H1 (cell line): ENCODE measurements around the gene LEMD2. TPM values are rescaled to one million over a fixed set of nuclear protein-coding genes. Genes with fewer than 3 reads are reported as not detected.

Source experiments
- CTCF ChIA-PET: fragments of 300-600 bp; sonication (Branson Sonifier 250); formaldehyde crosslinking; loops from one replicate; lab custom pipeline; 2021; ENCODE audit not compliant: partially characterized antibody; lab: Charles Lee
- POLR2A ChIA-PET: fragments of 300-600 bp; sonication (Branson Sonifier 250); formaldehyde crosslinking; loops from one replicate; lab custom pipeline; 2021; ENCODE audit warnings: inconsistent platforms; ENCODE audit not compliant: partially characterized antibody; lab: Charles Lee
- DNase-seq, 2 experiments: peaks; one replicate each; pipeline versions ENCODE4 v3.0.0 to v3.0.0-alpha.2; 2010 to 2022; ENCODE audit warnings: low spot score in 2 of 2, low read depth in 1 of 2, mixed read lengths in 1 of 2
- FAIRE-seq: peaks from 2 replicates; lab custom pipeline; 2011; peaks lifted over from hg19 to GRCh38; lab: Jason Lieb, UNC
- H2AFZ ChIP-seq: 2 replicates; pipeline ENCODE4 v1.8.1; 2012; ENCODE audit warnings: low read length, inconsistent platforms
- H2AK5ac ChIP-seq: 2 replicates; pipeline ENCODE4 v1.6.1; 2013; ENCODE audit warnings: low read depth, low read length
- H2BK120ac ChIP-seq: replicated peaks from 2 replicates; pipeline ENCODE3; 2013; ENCODE audit warnings: low read depth, low read length, inconsistent platforms
- H2BK12ac ChIP-seq: 2 replicates; pipeline ENCODE4 v1.6.1; 2013; ENCODE audit warnings: low read depth, low read length
- H2BK15ac ChIP-seq: 2 replicates; pipeline ENCODE4 v1.6.1; 2013; ENCODE audit warnings: low read length
- H2BK20ac ChIP-seq: 2 replicates; pipeline ENCODE4 v1.6.1; 2013; ENCODE audit warnings: low read length
- H2BK5ac ChIP-seq: 2 replicates; pipeline ENCODE4 v1.6.1; 2013; ENCODE audit warnings: low read depth, low read length
- H3K14ac ChIP-seq: 2 replicates; pipeline ENCODE4 v1.6.1; 2013; ENCODE audit warnings: inconsistent platforms; ENCODE audit not compliant: insufficient read length
- H3K18ac ChIP-seq: 2 replicates; pipeline ENCODE4 v1.6.1; 2013; ENCODE audit warnings: low read length; ENCODE audit errors: extremely low read depth
- H3K23ac ChIP-seq: 2 replicates; pipeline ENCODE4 v1.6.1; 2013; ENCODE audit warnings: inconsistent platforms; ENCODE audit not compliant: insufficient read length
- H3K23me2 ChIP-seq: 2 replicates; pipeline ENCODE4 v1.6.1; 2013; ENCODE audit warnings: low read depth, low read length
- H3K27ac ChIP-seq: 2 replicates; pipeline ENCODE4 v1.6.1; 2011; ENCODE audit warnings: low read depth, low read length, inconsistent platforms
- H3K27me3 ChIP-seq, 4 experiments: replicated peaks in 1 of 4; 1 replicate in 1 of 4; 2 replicates in 3 of 4; pipeline versions ENCODE4 v1.6.1 to v1.8.1; 2011 to 2013; ENCODE audit warnings: low read length in 3 of 4, mild to moderate bottlenecking in 3 of 4, inconsistent platforms in 2 of 4, mixed read lengths in 2 of 4, moderate library complexity in 1 of 4; ENCODE audit not compliant: control insufficient read depth in 3 of 4, insufficient read depth in 3 of 4; ENCODE audit errors: extremely low read depth in 1 of 4
- H3K36me3 ChIP-seq, 4 experiments: 2 replicates each; pipeline versions ENCODE4 v1.6.1 to v1.8.1; 2011 to 2013; ENCODE audit warnings: mild to moderate bottlenecking in 4 of 4, low read length in 3 of 4, moderate library complexity in 2 of 4, control low read depth in 1 of 4, inconsistent platforms in 1 of 4; ENCODE audit not compliant: insufficient read depth in 4 of 4, control insufficient read depth in 2 of 4
- H3K4ac ChIP-seq: replicated peaks from 2 replicates; pipeline ENCODE3; 2013; ENCODE audit warnings: low read length, low read depth, mixed read lengths, inconsistent platforms; ENCODE audit not compliant: insufficient read length
- H3K4me1 ChIP-seq, 4 experiments: replicated peaks in 1 of 4; 1 replicate in 1 of 4; 2 replicates in 3 of 4; pipeline versions ENCODE4 v1.6.1 to v1.8.1; 2011 to 2013; ENCODE audit warnings: low read length in 3 of 4, inconsistent platforms in 2 of 4, mixed read lengths in 1 of 4; ENCODE audit not compliant: insufficient read depth in 4 of 4, control insufficient read depth in 3 of 4
- H3K4me2 ChIP-seq, 2 experiments: 2 replicates each; pipeline versions ENCODE4 v1.6.1 to v1.8.1; 2011 to 2013; ENCODE audit warnings: low read depth in 2 of 2, low read length in 2 of 2, control low read depth in 1 of 2, inconsistent platforms in 1 of 2, mild to moderate bottlenecking in 1 of 2; ENCODE audit not compliant: insufficient read depth in 1 of 2
- H3K4me3 ChIP-seq, 4 experiments: fragments of 200-600, 300-600 bp in 1 of 4; sonication (generic), shearing (Covaris generic), sonication (Bioruptor Twin) in 1 of 4; 2 replicates each; pipeline versions ENCODE4 v1.5.1 to v1.8.1; 2011 to 2016; ENCODE audit warnings: low read length in 4 of 4, low read depth in 3 of 4, control low read depth in 2 of 4, inconsistent platforms in 2 of 4, mild to moderate bottlenecking in 2 of 4, mixed read lengths in 1 of 4, moderate library complexity in 1 of 4; ENCODE audit not compliant: insufficient read depth in 2 of 4; ENCODE audit errors: extremely low read depth in 1 of 4
- H3K56ac ChIP-seq: replicated peaks from 2 replicates; pipeline ENCODE3; 2013; ENCODE audit warnings: low read depth, mild to moderate bottlenecking, mixed read lengths, low read length, inconsistent platforms; ENCODE audit not compliant: insufficient read length
- H3K79me1 ChIP-seq: 2 replicates; pipeline ENCODE4 v1.6.1; 2013; ENCODE audit warnings: low read depth, low read length, control low read depth
- H3K79me2 ChIP-seq, 2 experiments: 2 replicates each; pipeline versions ENCODE4 v1.6.1 to v1.8.1; 2012 to 2013; ENCODE audit warnings: low read length in 2 of 2, mild to moderate bottlenecking in 2 of 2, inconsistent platforms in 1 of 2; ENCODE audit not compliant: insufficient read depth in 2 of 2, control insufficient read depth in 1 of 2
- H3K9ac ChIP-seq, 4 experiments: replicated peaks in 1 of 4; 1 replicate in 1 of 4; 2 replicates in 3 of 4; pipeline versions ENCODE4 v1.6.1 to v1.8.1; 2011 to 2013; ENCODE audit warnings: low read depth in 3 of 4, low read length in 3 of 4, control low read depth in 2 of 4, mild to moderate bottlenecking in 2 of 4, moderate library complexity in 2 of 4, inconsistent platforms in 1 of 4; ENCODE audit errors: extremely low read depth in 1 of 4
- H3K9me3 ChIP-seq, 2 experiments: 2 replicates each; pipeline versions ENCODE4 v1.6.1 to v1.8.1; 2012 to 2013; ENCODE audit warnings: mild to moderate bottlenecking in 2 of 2, moderate library complexity in 2 of 2, control low read depth in 1 of 2, inconsistent platforms in 1 of 2, low read depth in 1 of 2, low read length in 1 of 2, mixed read lengths in 1 of 2; ENCODE audit not compliant: insufficient read depth in 2 of 2
- H4K20me1 ChIP-seq, 2 experiments: replicated peaks in 1 of 2; 2 replicates each; pipeline versions ENCODE3 to v1.8.1; 2011 to 2013; ENCODE audit warnings: inconsistent platforms in 2 of 2, low read length in 2 of 2, mild to moderate bottlenecking in 1 of 2; ENCODE audit not compliant: insufficient read depth in 2 of 2, control insufficient read depth in 1 of 2
- H4K5ac ChIP-seq: 2 replicates; pipeline ENCODE4 v1.6.1; 2013; ENCODE audit warnings: low read length, low read depth, mixed read lengths, inconsistent platforms; ENCODE audit not compliant: insufficient read length
- H4K8ac ChIP-seq: 2 replicates; pipeline ENCODE4 v1.8.0; 2013; ENCODE audit warnings: mild to moderate bottlenecking, moderate library complexity, low read length, inconsistent platforms; ENCODE audit not compliant: insufficient read depth; ENCODE audit errors: extremely low read depth
- H4K91ac ChIP-seq: replicated peaks from 2 replicates; pipeline ENCODE3; 2013; ENCODE audit warnings: low read length, mixed read lengths, inconsistent platforms; ENCODE audit not compliant: insufficient read length
- BRCA1 ChIP-seq: IDR thresholded peaks from 2 replicates; pipeline ENCODE4 v1.6.1; 2012; ENCODE audit warnings: low read depth, low read length, improper control_type of control experiment
- CBX8 ChIP-seq: fragments of 300-800, 300-1000 bp; sonication (generic); IDR thresholded peaks from 2 replicates; pipeline ENCODE4 v1.7.1; 2016; ENCODE audit warnings: low read depth, low read length, borderline replicate concordance
- CREB1 ChIP-seq: IDR thresholded peaks from 2 replicates; pipeline ENCODE4 v1.6.1; 2012; ENCODE audit warnings: inconsistent platforms
- CTCF ChIP-seq, 3 experiments: IDR thresholded peaks; 1 replicate in 2 of 3; 2 replicates in 1 of 3; pipeline versions ENCODE4 v1.5.1 to v1.6.1; 2011; ENCODE audit warnings: low read length in 3 of 3, mild to moderate bottlenecking in 3 of 3, inconsistent platforms in 2 of 3, low read depth in 1 of 3, moderate library complexity in 1 of 3; ENCODE audit not compliant: insufficient read depth in 1 of 3; ENCODE audit errors: control extremely low read depth in 1 of 3
- EP300 ChIP-seq, 2 experiments: IDR thresholded peaks; 1 replicate in 1 of 2; 2 replicates in 1 of 2; pipeline ENCODE4 v1.6.1; 2011 to 2012; ENCODE audit warnings: low read depth in 2 of 2, low read length in 2 of 2, mild to moderate bottlenecking in 2 of 2, borderline replicate concordance in 1 of 2, inconsistent platforms in 1 of 2, moderate library complexity in 1 of 2
- POLR2A ChIP-seq, 2 experiments: IDR thresholded peaks; 1 replicate in 1 of 2; 2 replicates in 1 of 2; pipeline ENCODE4 v1.6.1; 2011; ENCODE audit warnings: low read depth in 2 of 2, low read length in 2 of 2, mild to moderate bottlenecking in 2 of 2; ENCODE audit errors: control extremely low read depth in 1 of 2
- RBBP5 ChIP-seq: IDR thresholded peaks from 2 replicates; pipeline ENCODE4 v1.7.1; 2012; ENCODE audit warnings: low read depth, mild to moderate bottlenecking, inconsistent platforms, low read length, moderate library complexity, borderline replicate concordance
- SRF ChIP-seq: IDR thresholded peaks from 2 replicates; pipeline ENCODE4 v1.6.1; 2011; ENCODE audit warnings: mild to moderate bottlenecking, low read depth, low read length, moderate library complexity
- SUZ12 ChIP-seq: fragments of 200-600 bp; sonication (generic); IDR thresholded peaks from 2 replicates; pipeline ENCODE4 v1.6.1; 2012; ENCODE audit warnings: mild to moderate bottlenecking, inconsistent platforms, low read length, moderate library complexity, mixed read lengths
- YY1 ChIP-seq: IDR thresholded peaks from 2 replicates; pipeline ENCODE4 v1.6.1; 2011; ENCODE audit warnings: low read depth, mild to moderate bottlenecking, low read length
- WGBS, 2 experiments: shearing (Covaris generic) in 1 of 2; methylation state at CpG; one replicate each; pipeline versions ENCODE4 v1.1.6 to v1.1.7; 2013 to 2015; ENCODE audit warnings: low lambda C conversion rate in 2 of 2, mixed read lengths in 2 of 2, inconsistent platforms in 1 of 2, low coverage in 1 of 2, missing lambda C conversion rate in 1 of 2; ENCODE audit not compliant: insufficient replicate concordance in 2 of 2, insufficient coverage in 1 of 2, insufficient read length in 1 of 2; ENCODE audit errors: extremely low coverage in 1 of 2, missing lambda C conversion rate in 1 of 2; 5-methylcytosine and 5-hydroxymethylcytosine counted together
- polyA plus RNA-seq, 7 experiments: library from polyadenylated mRNA; depleted of rRNA in 3 of 7; stranded (reverse) in 5 of 7; unstranded in 2 of 7; fragments of >200 nt in 5 of 7; fragments of 200-250 nt in 2 of 7; gene quantifications; 1 replicate in 5 of 7; 2 replicates in 1 of 7; 4 replicates in 1 of 7; pipeline versions ENCODE4 v1.2.1 to v1.2.3, GENCODE V29; 2011 to 2013; ENCODE audit warnings: missing spikeins in 2 of 7, mixed read lengths in 2 of 7
- total RNA-seq: library from RNA; stranded (reverse); fragmentation: NEBNext Ultra II Directional; extraction: Animal tissue kit (Norgen Biotek cat#: 25700); gene quantifications from 2 replicates; pipeline ENCODE4 v1.2.1, GENCODE V29; 2021

Gene LEMD2
- total and polyA plus RNA-seq, 2 of the 8 experiments (the other 6 are each of a cell fraction or from before 2014, with no cell fraction given) = 32.7 to 57.3 TPM

DNA sequence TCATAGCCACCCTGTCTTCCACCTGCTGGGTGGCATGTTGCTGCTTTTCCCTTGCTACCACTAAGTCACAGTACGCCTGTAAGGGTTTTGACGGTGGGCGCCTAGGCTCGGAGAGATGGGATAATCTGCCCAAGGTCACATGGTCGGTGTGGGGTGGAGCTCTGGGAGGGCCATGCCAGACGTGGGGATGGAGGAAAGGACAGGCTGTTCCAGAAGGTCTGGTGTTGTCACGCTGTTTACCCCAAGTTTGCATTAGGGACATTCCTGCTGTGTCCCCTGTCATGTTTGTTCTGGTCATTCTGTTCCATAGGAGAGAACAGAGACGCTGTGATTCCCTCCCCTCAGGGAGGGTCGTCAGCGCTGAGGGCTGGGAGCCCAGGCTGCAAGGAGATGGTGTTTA, 58.3 kb downstream of the LEMD2 start:
- no peak overlapping the region for H3K4me2 ChIP-seq
- CTCF ChIA-PET = interaction anchor here (1.1 to 2.6 kb wide), 3 partner anchors 15 to 141 kb away, joined by 3 to 10 read pairs (median 3); no protein-coding TSS in a partner anchor
- FAIRE-seq = no peak
- TF ChIP-seq CREB1 (no peak), SUZ12 (no peak), POLR2A (IDR thresholded peaks at IDR 0.05; ENCODE audit: control extremely low read depth in 1 of 2, low read depth in 2 of 2, low read length in 2 of 2) (no peak), RBBP5 (no peak), YY1 (no peak), BRCA1 (no peak), CBX8 (no peak), CTCF (IDR thresholded peaks at IDR 0.05; ENCODE audit: control extremely low read depth in 1 of 3, insufficient read depth in 1 of 3, low read depth in 1 of 3, low read length in 3 of 3) (no peak), EP300 (IDR thresholded peaks at IDR 0.05; ENCODE audit: borderline replicate concordance in 1 of 2, low read depth in 2 of 2, low read length in 2 of 2) (no peak), SRF (no peak)

More for the DNA sequence above, 58.3 kb downstream of the LEMD2 start:
- no peaks in the 10 kb centered on the region for H4K20me1 ChIP-seq
- H4K8ac ChIP-seq = no peak overlapping the region; the same call in 1 of the 2 replicates
- peak overlapping the region; percentile 75; the same call in 1 of the 2 replicates for H2BK15ac ChIP-seq
- no peaks in the 10 kb centered on the region for H3K36me3 ChIP-seq
- no peak overlapping the region for H3K9ac ChIP-seq
- peak overlapping the region; percentile 23 for H4K91ac ChIP-seq
- H3K14ac ChIP-seq = no peak overlapping the region
- no peak overlapping the region for H2BK12ac ChIP-seq
- no peak overlapping the region for H3K4me3 ChIP-seq
- POLR2A ChIA-PET = no interaction called here
- H3K27me3 ChIP-seq = peaks cover 0 to 6% (median 0%) of the 10 kb centered on the region in 4 experiments; a peak in 3 of 7 replicates
- no peak overlapping the region for H3K27ac ChIP-seq
- no peak overlapping the region for H2BK120ac ChIP-seq
- no peak overlapping the region for H3K4ac ChIP-seq
- no peaks in the 10 kb centered on the region for H3K23me2 ChIP-seq
- no peak overlapping the region for H2BK20ac ChIP-seq
- 87% methylated on average over 10 of the region's 10 CpGs; no CpG with 5 or more reads in 1 of the 2 experiments for WGBS, 2 experiments
- no peak overlapping the region for H3K56ac ChIP-seq
- H3K4me1 ChIP-seq = peaks cover 0 to 2% (median under 1%) of the 10 kb centered on the region in 4 experiments; a peak in 5 of 7 replicates
- no peaks in the 10 kb centered on the region for H3K79me1 ChIP-seq
- no peak overlapping the region for H3K23ac ChIP-seq
- no peak overlapping the region for H4K5ac ChIP-seq
- no peak overlapping the region for H2BK5ac ChIP-seq
- H2AFZ ChIP-seq = no peak overlapping the region
- H3K79me2 ChIP-seq = no peaks in the 10 kb centered on the region
- H2AK5ac ChIP-seq = no peak overlapping the region
- no peak for DNase-seq
- no peaks in the 10 kb centered on the region; a peak in 1 of 4 replicates for H3K9me3 ChIP-seq
- H3K18ac ChIP-seq = no peak overlapping the region
